Measurements from ENCODE around the gene ENO2.

Gene ENO2

GRCh38 chr12:6946033-6946919 lies 31.9 kb downstream of the ENO2 start:
- in situ Hi-C loops (cut with MboI; ENCODE audit: low sequenced_read_pairs), result loop anchor here (25.0 kb wide), 1 partner anchor 166 kb away; the partner anchor contains the start of gene C1RL

DNA sequence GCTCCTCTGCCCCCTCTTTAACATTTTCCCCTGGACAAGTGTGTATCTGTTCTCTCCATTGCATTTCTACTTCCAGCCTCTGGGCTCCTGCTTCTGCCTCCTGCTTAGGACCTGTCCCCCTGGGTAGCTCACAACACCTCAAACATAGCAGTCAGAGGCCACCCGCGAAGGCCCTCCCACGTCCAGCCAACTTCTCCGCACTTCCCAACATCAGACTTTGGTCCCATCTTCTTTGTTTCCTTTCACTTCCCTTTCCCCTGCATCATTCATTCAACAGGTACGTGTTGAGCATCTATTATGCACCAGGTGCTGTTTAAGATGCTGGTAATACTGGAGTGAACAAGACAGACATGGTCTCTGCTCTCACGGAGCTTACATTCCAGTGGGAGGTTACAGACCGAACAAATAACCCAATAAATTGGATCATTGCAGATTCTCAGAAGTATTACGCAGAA lies 32.6 kb downstream of the ENO2 start:
- in situ Hi-C loops (cut with MboI; ENCODE audit: low sequenced_read_pairs), result loop anchor here (25.0 kb wide), 1 partner anchor 165 kb away; the partner anchor contains the start of gene C1RL

DNA sequence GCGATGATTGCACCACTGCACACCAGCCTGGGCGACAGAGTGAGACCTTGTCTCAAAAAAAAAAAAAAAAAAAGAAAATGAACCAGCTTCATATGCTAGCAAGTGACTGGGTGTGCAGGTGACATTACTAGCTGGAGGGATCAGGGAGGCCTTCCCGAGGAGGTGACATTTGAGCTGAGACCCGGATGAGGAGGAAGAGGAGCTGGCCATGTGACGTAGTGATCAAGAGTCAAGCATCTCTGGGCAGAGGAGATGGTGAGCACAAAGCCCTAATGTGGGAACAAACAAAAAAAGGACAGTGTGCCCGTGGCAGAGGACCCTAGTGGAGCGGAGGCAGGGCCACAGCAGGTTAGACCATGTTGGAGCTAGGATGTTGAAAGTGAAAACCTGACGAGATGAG lies 33.2 kb downstream of the ENO2 start:
- in situ Hi-C loops (cut with MboI; ENCODE audit: low sequenced_read_pairs), result loop anchor here (25.0 kb wide), 1 partner anchor 165 kb away; the partner anchor contains the start of gene C1RL

DNA sequence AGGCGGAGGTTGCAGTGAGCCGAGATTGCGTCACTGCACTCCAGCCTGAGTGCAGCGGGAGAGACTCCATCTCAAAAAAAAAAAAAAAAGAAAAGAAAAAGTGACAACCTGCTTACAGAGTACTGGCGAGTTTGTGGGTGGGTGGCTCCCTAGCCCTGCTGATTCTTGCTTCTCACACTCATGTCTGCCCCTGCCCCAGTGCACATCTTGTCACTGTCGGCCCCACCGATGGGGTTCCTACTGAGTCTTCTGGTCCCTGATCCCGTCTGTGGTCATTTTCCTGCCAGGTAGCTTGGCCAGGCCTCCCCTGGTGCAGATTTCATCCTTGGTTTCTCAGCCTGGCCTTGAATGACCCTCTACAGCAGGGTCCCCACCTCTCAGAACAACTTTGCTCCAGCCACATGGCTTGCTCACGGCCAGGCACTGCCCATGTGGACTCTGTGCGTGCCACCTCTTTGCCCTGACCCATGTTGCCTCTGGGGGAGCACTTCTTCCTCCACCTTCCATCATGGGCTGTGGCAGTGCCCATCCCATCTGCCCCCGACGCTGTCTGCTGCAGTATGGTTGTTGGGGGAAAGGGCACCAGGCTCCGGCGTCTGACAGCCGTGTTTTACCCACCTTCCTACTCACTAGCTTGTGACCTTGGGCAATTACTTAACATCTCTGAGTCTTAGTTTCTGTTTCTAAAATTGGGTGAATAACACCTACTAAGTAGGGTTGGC lies 34.7 kb downstream of the ENO2 start:
- in situ Hi-C loops (cut with MboI; ENCODE audit: low sequenced_read_pairs), result loop anchor here (25.0 kb wide), 1 partner anchor 163 kb away; the partner anchor contains the start of gene C1RL

DNA sequence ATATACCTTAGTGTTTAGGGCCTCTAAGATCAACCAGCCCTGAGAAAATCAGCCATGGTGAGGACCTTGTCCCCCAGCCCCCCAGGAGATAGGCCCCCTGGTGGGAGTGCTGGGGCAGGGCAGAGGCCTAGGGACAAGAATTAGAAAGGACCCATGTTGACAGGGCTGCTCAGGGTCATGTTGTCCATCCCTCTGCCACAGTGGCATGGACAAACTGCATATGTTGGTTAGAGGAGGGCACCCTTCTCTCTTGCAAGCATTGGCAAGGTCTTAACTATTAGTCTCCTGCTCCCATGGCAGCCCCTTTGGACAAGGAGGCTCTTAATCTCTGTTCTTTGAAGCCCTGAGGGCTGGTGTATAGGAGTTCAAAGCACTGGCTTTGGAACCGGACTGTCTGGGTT lies 36.0 kb downstream of the ENO2 start:
- in situ Hi-C loops (cut with MboI; ENCODE audit: low sequenced_read_pairs), result no loop called here

GRCh38 chr12:6950811-6951540 lies 36.6 kb downstream of the ENO2 start, which contains the start of gene PTPN6:
Gene PTPN6 (plus strand): TSS chr12:6951356. CDS start chr12:6951513, 157 bp downstream.
- in situ Hi-C loops (cut with MboI; ENCODE audit: low sequenced_read_pairs), result no loop called here

DNA sequence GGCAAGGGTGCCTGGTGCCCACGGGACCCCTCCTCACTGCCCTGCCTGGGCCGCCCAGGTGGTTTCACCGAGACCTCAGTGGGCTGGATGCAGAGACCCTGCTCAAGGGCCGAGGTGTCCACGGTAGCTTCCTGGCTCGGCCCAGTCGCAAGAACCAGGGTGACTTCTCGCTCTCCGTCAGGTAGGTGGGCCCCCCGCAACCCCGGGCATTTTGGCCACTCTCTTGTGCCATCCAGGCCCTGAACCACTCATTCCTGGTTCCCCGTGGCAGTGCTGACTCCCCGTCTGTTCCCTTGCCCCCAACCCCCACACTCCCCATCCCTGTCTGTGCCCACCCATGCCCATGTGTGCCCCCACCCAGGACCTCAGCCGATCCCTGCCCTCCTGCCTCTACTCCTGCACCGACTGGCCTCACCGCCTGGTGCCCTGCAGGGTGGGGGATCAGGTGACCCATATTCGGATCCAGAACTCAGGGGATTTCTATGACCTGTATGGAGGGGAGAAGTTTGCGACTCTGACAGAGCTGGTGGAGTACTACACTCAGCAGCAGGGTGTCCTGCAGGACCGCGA lies 37.3 kb downstream of the ENO2 start:
- in situ Hi-C loops (cut with MboI; ENCODE audit: low sequenced_read_pairs), result no loop called here

- in situ Hi-C loops (cut with MboI; ENCODE audit: low sequenced_read_pairs), result no loop called here
Measured at GRCh38 chr12:6952121-6952862, 37.9 kb downstream of the ENO2 start.

DNA sequence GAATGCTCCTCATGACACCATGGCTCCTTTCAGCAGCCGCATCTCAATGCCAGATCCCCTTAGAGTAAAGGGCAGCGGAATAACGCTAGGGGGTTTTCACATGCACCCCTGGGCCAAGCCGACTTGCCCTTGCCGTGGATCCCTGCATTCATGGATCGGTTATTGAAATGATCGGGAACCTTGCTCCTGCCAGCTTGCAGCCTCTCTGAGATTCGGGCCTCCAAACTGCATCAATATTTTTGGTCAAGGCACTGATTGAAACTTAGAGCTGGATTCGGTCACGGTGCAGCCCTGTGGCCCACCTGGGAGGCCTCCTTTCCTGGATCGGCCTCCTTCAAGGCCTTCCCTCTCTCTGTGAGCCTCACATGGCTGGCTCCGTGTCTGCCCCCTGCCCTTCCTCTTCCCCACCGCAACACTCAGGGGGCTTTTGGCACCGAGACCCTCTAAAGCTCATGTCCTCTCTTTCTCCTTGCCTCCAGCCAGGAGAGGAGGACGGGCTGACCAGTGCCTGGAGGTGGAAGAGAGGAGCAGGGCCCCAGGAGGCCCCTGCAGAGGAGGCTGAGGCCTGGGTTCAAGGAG lies 38.6 kb downstream of the ENO2 start:
- in situ Hi-C loops (cut with MboI; ENCODE audit: low sequenced_read_pairs), result no loop called here

DNA sequence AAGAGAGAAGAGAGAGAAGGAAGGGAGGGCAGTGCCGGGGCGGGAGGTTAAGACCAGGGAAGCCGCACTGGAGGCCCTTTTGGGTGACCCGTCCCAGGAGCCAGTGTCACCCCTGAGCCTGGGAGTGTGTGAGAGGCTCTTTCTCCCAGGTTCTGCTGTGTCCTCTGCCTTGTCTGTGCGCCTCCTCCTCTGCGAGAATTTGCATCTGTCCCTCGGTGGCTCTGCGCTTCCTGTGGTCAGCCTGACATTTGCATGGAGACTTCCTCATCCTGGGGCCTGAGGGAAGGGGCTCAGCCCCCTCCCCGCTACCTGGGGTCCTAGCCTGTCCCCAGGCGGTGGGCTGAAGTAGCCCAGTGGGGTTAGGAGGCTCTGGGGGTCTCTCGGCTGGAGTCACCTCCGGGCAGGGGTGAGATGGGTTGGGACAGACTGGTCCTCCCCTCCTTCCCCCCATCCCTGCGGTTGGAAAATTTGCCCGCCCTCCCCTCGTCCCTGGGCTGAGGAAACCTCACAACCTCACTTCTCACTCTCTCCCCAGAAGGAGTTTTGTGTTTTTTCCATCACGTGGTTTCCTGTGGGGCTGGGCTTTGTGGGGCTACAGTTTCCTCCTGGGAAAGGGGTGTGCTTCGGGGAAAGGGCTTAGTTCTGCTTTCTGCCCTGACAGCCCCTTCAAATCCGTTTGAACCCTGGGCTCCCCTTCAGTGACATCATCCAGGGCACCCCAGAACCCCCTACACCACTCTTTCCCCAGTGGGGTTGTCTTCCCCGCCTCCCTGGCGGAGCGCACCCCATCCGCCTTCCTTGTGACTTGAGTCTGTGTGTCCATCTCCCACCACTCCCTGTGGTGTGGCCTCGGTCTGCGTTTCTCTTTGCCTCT lies 39.3 kb downstream of the ENO2 start:
- in situ Hi-C loops (cut with MboI; ENCODE audit: low sequenced_read_pairs), result no loop called here

- in situ Hi-C loops (cut with MboI; ENCODE audit: low sequenced_read_pairs), result no loop called here
Measured at GRCh38 chr12:6954316-6955107, 40.1 kb downstream of the ENO2 start.

DNA sequence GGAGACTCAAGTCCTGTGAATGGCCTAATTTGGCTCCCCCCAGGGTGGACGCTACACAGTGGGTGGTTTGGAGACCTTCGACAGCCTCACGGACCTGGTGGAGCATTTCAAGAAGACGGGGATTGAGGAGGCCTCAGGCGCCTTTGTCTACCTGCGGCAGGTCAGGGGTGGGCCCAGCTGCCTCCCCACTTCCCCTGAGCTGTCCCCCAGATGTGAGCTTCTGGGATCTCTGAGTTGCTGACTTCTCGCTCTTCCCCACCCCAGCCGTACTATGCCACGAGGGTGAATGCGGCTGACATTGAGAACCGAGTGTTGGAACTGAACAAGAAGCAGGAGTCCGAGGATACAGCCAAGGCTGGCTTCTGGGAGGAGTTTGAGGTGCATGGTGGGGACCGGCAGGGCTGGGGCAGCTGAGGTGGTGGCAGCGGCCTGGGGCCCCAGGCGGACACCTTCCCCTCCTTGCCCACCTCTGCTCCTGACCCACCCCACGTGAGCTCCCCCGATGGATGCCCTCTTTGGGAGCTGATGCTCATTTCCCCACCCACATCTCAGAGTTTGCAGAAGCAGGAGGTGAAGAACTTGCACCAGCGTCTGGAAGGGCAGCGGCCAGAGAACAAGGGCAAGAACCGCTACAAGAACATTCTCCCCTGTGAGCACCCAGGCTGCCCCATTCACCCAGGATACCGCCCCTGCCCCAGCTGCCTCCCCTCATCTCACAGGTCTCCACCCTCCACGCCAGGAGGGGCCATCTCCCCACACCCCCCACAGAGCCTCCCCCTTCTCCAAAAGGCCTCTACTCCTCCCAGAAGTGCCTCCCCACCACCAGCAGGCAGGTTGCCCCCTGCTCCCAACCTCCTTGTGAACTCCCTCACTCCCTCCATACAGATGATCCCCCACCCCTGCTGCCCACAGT lies 41.0 kb downstream of the ENO2 start:
- in situ Hi-C loops (cut with MboI; ENCODE audit: low sequenced_read_pairs), result no loop called here

GRCh38 chr12:6956021-6956727 lies 41.8 kb downstream of the ENO2 start:
- in situ Hi-C loops (cut with MboI; ENCODE audit: low sequenced_read_pairs), result no loop called here

- in situ Hi-C loops (cut with MboI; ENCODE audit: low sequenced_read_pairs), result no loop called here
Measured at GRCh38 chr12:6957151-6957701, 42.8 kb downstream of the ENO2 start.

GRCh38 chr12:6957741-6958608 lies 43.6 kb downstream of the ENO2 start:
- in situ Hi-C loops (cut with MboI; ENCODE audit: low sequenced_read_pairs), result no loop called here

All from HL-60/S4 (cell line).